NCI-H82 treated with DMSO at 0.1 percent for 48 hours (cell line): ENCODE results near the gene SEPTIN5.

ENCODE experiments used
- DNase-seq: peaks from one replicate; lab custom pipeline; 2025; ENCODE audit not compliant: unreplicated experiment; lab: John Stamatoyannopoulos, UW

The SEPTIN5 gene

GRCh38 chr22:19705181-19705934 is 8.9 kb upstream of the SEPTIN5 start:
- no peak for DNase-seq

GRCh38 chr22:19706661-19707151 is 7.6 kb upstream of the SEPTIN5 start:
- DNase-seq: no peak

GRCh38 chr22:19707347-19708290 is 6.7 kb upstream of the SEPTIN5 start:
- no peak for DNase-seq

GRCh38 chr22:19708321-19709011 is 5.8 kb upstream of the SEPTIN5 start:
- no peak for DNase-seq

- no peak for DNase-seq
Measured at GRCh38 chr22:19709063-19709769, 5.1 kb upstream of the SEPTIN5 start.

- DNase-seq: no peak
Measured at GRCh38 chr22:19710020-19710768, 4.1 kb upstream of the SEPTIN5 start.

GRCh38 chr22:19710769-19711106 is 3.6 kb upstream of the SEPTIN5 start:
- no peak for DNase-seq

GRCh38 chr22:19713245-19713644 is 1.1 kb upstream of the SEPTIN5 start:
- DNase-seq: no peak

- no peak for DNase-seq
Measured at GRCh38 chr22:19713650-19714311, 522 bp upstream of the SEPTIN5 start.

GRCh38 chr22:19715188-19715930 is 1.1 kb downstream of the SEPTIN5 start:
- DNase-seq: no peak

GRCh38 chr22:19716041-19716828 is 1.9 kb downstream of the SEPTIN5 start:
- no peak for DNase-seq

- no peak for DNase-seq
Measured at GRCh38 chr22:19716829-19717105, 2.5 kb downstream of the SEPTIN5 start.

- no peak for DNase-seq
Measured at GRCh38 chr22:19717181-19717580, 2.9 kb downstream of the SEPTIN5 start.

- DNase-seq: no peak
Measured at GRCh38 chr22:19717691-19718455, 3.6 kb downstream of the SEPTIN5 start.

- DNase-seq: no peak
Measured at GRCh38 chr22:19718456-19719049, 4.2 kb downstream of the SEPTIN5 start.

GRCh38 chr22:19719050-19719482 is 4.8 kb downstream of the SEPTIN5 start:
- no peak for DNase-seq

GRCh38 chr22:19719488-19720021 is 5.3 kb downstream of the SEPTIN5 start:
- DNase-seq: no peak
